GM18499 (cell line): Measurements from ENCODE around the gene PPP1R8.
"Not testable (repeated sequence)": the region's sequence is repeated elsewhere in the genome, so short reads cannot be mapped to it uniquely, and the experiment has no call there.

ENCODE experiments used
- ATAC-seq: cut with Tn5 transposase; IDR thresholded peaks from one replicate; pipeline ENCODE4 v1.9.1; 2021; ENCODE audit warnings: moderate number of reproducible peaks; ENCODE audit not compliant: insufficient read depth, unreplicated experiment

Gene PPP1R8

DNA sequence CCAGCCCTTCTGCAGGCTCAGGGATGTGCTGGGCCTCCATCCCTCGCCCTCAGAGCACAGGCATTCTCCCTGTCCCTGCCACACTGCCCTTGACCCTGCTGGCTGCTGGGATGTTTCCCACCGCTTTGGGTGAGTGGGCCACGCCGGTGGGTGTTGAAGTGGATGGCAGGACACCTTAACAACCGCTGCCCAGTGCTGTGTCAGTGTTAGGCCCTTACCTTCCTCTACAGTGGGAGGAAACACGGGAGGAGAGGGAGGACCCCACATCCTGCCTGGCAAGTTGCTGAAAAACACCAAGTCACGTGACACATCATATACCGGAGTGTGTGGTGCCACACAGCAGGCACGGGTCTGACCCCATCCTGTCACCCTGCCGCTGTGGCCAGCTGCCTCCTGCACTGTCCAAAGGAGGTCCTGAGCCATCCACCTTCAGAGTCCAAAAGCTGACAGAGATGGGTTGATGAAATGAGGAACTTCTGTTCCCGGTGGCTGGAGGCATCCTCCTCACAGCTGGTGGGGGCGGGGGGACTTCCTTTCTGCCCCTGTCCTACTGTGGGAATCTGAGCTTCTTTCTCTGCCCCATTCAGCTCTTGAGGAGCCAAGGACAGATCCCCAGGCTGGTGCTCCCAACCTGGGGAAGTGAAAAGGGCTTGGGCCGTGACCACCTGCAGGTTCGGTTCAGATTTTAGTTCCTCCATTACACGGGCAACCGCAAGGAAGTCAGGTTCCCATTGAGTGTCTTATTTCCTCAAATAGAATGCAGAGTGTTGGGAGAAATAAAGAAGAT is 38.5 kb downstream of the PPP1R8 start:
- no peak for ATAC-seq

GRCh38 chr1:27869719-27870085 is 39.1 kb downstream of the PPP1R8 start:
- no peak for ATAC-seq

GRCh38 chr1:27871076-27871475 is 40.5 kb downstream of the PPP1R8 start:
- ATAC-seq, result not testable (repeated sequence)

GRCh38 chr1:27872059-27872801 is 41.6 kb downstream of the PPP1R8 start, which contains the start of gene THEMIS2:
TSS of gene THEMIS2 (plus strand) at chr1:27872544. CDS start at chr1:27872572, 28 bp downstream.
- ATAC-seq, result no peak

- no peak for ATAC-seq
Measured at GRCh38 chr1:27872802-27873551, 42.4 kb downstream of the PPP1R8 start.

DNA sequence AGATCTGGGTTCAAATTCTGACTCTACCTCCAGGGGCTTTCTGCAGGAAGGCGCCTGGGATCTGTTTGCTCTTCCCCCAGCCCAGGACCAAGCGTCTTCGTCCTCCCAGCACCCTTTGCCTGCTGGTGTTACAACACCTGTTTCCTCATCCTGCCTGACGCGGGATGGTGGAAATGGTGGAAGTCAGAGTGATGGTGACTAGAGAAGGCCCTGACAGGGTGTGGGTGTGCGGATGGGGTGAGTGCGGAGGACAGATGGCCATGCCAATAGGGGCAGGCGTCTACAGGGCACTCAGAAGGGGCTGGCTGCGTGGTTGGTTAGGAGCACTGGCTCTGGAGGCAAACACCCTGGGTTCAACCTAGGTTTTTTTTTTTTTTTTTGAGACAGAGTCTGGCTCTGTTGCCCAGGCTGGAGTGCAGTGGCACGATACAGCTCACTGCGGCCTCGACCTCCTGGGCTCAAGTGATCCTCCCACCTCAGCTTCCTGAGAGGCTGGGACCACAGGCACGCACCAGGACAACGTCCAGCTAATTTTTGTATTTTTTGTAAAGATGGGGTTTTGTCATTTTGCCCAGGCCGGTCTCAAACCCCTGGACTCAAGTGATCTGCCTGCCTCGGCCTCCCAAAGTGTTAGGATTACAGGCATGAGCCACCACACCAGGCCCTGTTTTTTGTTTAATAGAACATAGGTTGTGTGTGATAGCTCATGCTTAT is 43.2 kb downstream of the PPP1R8 start:
- ATAC-seq, result no peak

GRCh38 chr1:27876341-27877114 is 45.9 kb downstream of the PPP1R8 start:
- no peak for ATAC-seq

GRCh38 chr1:27877115-27877416 is 46.5 kb downstream of the PPP1R8 start:
- ATAC-seq, result no peak

GRCh38 chr1:27878039-27878438 is 47.5 kb downstream of the PPP1R8 start:
- no peak for ATAC-seq

DNA sequence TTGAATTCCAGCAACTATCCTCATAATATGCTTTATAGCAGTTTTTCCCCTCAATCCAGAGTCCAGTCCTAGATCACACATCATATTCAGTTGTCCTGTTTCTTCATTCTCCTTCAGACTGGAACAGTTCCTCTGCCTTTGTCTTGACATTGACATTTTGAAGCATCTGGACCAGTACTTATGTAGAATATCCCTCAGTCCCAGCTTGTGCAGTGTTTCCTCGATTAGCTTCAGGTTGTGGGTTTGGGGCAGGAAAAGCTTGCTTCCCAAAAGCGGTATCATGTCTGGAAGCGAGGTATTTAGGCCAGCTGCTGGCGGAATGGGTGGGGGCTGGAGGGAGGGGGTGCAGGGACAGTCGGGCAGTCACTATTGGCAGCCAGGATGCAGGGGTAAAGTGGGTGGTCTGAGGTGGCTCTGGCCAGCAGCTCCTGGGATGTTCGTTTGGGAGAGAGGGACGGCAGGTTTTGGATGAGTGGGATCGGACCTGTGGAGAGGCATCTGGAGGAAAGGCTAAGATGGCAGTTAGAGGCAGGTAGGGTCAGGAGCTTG is 48.3 kb downstream of the PPP1R8 start:
- no peak for ATAC-seq

GRCh38 chr1:27879374-27880082 is 48.9 kb downstream of the PPP1R8 start:
- ATAC-seq, result no peak

- ATAC-seq, result no peak
Measured at GRCh38 chr1:27882543-27882903, 51.9 kb downstream of the PPP1R8 start.

GRCh38 chr1:27883536-27883935 is 53.0 kb downstream of the PPP1R8 start:
- no peak for ATAC-seq

- no peak for ATAC-seq
Measured at GRCh38 chr1:27884006-27884954, 53.7 kb downstream of the PPP1R8 start.

- no peak for ATAC-seq
Measured at GRCh38 chr1:27885114-27885528, 54.5 kb downstream of the PPP1R8 start.

GRCh38 chr1:27885621-27886352 is 55.2 kb downstream of the PPP1R8 start:
- ATAC-seq, result no peak

DNA sequence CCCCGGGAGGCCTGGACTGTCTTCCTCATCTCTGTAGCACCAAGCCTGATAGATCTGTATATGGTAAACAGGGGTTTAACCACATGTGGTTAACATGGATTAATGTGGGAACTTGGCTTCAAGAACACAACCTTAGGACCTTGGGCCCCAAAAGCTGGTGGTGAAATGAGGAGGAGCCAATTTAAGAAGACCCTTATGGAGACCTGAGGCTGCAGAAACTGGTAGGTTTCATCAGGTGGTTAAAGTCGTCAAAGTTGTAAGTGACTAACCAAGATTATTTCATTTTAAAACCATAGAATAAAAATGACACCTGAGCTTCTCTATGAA is 55.7 kb downstream of the PPP1R8 start:
- ATAC-seq, result no peak
